ENCODE measurements around the gene SNAI3. TPM values are rescaled to one million over a fixed set of nuclear protein-coding genes. Genes with fewer than 3 reads are reported as not detected.

Gene SNAI3
- total RNA-seq (2014; rRNA removed; shearing (Covaris generic)), result 1.2 and 1.7 TPM in 2 replicates

GRCh38 chr16:88686439-88687253 lies at the start of gene SNAI3:
SNAI3 (minus strand) TSS chr16:88686507; CDS start chr16:88686406, 101 bp downstream.
- peak; percentile 83 for DNase-seq (ENCODE audit: low spot score)

GRCh38 chr16:88736088-88736487 lies 49.8 kb upstream of the SNAI3 start:
- DNase-seq (ENCODE audit: low spot score), result no peak

GRCh38 chr16:88735616-88736015 lies 49.3 kb upstream of the SNAI3 start:
- DNase-seq (ENCODE audit: low spot score), result no peak

GRCh38 chr16:88735121-88735520 lies 48.8 kb upstream of the SNAI3 start:
- DNase-seq (ENCODE audit: low spot score), result no peak

- DNase-seq (ENCODE audit: low spot score), result no peak
Observed at GRCh38 chr16:88734361-88734728, 48.0 kb upstream of the SNAI3 start.

GRCh38 chr16:88733630-88734360 lies 47.5 kb upstream of the SNAI3 start:
- no peak for DNase-seq (ENCODE audit: low spot score)

GRCh38 chr16:88732961-88733294 lies 46.6 kb upstream of the SNAI3 start:
- DNase-seq (ENCODE audit: low spot score), result no peak

- DNase-seq (ENCODE audit: low spot score), result no peak
Observed at GRCh38 chr16:88732172-88732960, 46.1 kb upstream of the SNAI3 start.

GRCh38 chr16:88731699-88732098 lies 45.4 kb upstream of the SNAI3 start:
- no peak for DNase-seq (ENCODE audit: low spot score)

- no peak for DNase-seq (ENCODE audit: low spot score)
Observed at GRCh38 chr16:88730632-88731607, 44.6 kb upstream of the SNAI3 start.

GRCh38 chr16:88727871-88728270 lies 41.6 kb upstream of the SNAI3 start:
- no peak for DNase-seq (ENCODE audit: low spot score)

GRCh38 chr16:88726981-88727380 lies 40.7 kb upstream of the SNAI3 start:
- DNase-seq (ENCODE audit: low spot score), result no peak

- DNase-seq (ENCODE audit: low spot score), result no peak
Observed at GRCh38 chr16:88726408-88726749, 40.1 kb upstream of the SNAI3 start.

GRCh38 chr16:88725609-88726407 lies 39.5 kb upstream of the SNAI3 start:
- no peak for DNase-seq (ENCODE audit: low spot score)

GRCh38 chr16:88724855-88725555 lies 38.7 kb upstream of the SNAI3 start:
- no peak for DNase-seq (ENCODE audit: low spot score)

- no peak for DNase-seq (ENCODE audit: low spot score)
Observed at GRCh38 chr16:88723911-88724310, 37.6 kb upstream of the SNAI3 start.

- no peak for DNase-seq (ENCODE audit: low spot score)
Observed at GRCh38 chr16:88723507-88723887, 37.2 kb upstream of the SNAI3 start.

GRCh38 chr16:88722784-88723506 lies 36.6 kb upstream of the SNAI3 start:
- DNase-seq (ENCODE audit: low spot score), result no peak

Measured in HT-29 (cell line).